K562 (cell line): ENCODE data around the gene RGS3.

ENCODE experiments used
- CAMTA2 ChIP-seq: fragments of 250-450 bp; sonication (Bioruptor Pico); conservative IDR thresholded peaks from 2 replicates; pipeline ENCODE4 v1.5.1; 2022
- CHD2 ChIP-seq: IDR thresholded peaks from 2 replicates; pipeline ENCODE4 v1.6.1; 2011; ENCODE audit warnings: low read depth, low read length
- EP300 ChIP-seq: IDR thresholded peaks from 2 replicates; pipeline ENCODE4 v1.6.1; 2012; ENCODE audit warnings: low read length, improper control_type of control experiment
- ESRRA ChIP-seq: fragments of 450-650 bp; IDR thresholded peaks from 2 replicates; pipeline ENCODE4 v1.6.1; 2014; ENCODE audit warnings: low read depth, mild to moderate bottlenecking, moderate library complexity, borderline replicate concordance
- JUND ChIP-seq, 2 experiments: IDR thresholded peaks; 2 replicates in 1 of 2; 3 replicates in 1 of 2; pipeline ENCODE4 v1.6.1; 2011; ENCODE audit warnings: borderline replicate concordance in 2 of 2, low read depth in 2 of 2, low read length in 2 of 2, improper control_type of control experiment in 1 of 2, missing biosample characterization in 1 of 2, missing genetic modification characterization in 1 of 2, missing genetic modification reagents in 1 of 2
- MYC ChIP-seq, 2 experiments: fragments of 250-450 bp in 1 of 2; sonication (Bioruptor Pico) in 1 of 2; IDR thresholded peaks; 2 replicates each; pipeline versions ENCODE4 v1.5.1 to v1.6.1; 2012 to 2021; ENCODE audit warnings: low read depth in 2 of 2, borderline replicate concordance in 1 of 2, improper control_type of control experiment in 1 of 2, low read length in 1 of 2, mild to moderate bottlenecking in 1 of 2, moderate library complexity in 1 of 2
- PRDM10 ChIP-seq: fragments of 450-650 bp; IDR thresholded peaks from 2 replicates; pipeline ENCODE4 v1.6.1; 2018; ENCODE audit not compliant: partially characterized antibody
- SIX5 ChIP-seq, 2 experiments: IDR thresholded peaks; 2 replicates each; pipeline ENCODE4 v1.6.1; 2011; ENCODE audit warnings: low read length in 2 of 2, borderline replicate concordance in 1 of 2, low read depth in 1 of 2, mild to moderate bottlenecking in 1 of 2, moderate library complexity in 1 of 2; ENCODE audit not compliant: insufficient read depth in 1 of 2
- TAF9B ChIP-seq: fragments of 450-650 bp; IDR thresholded peaks from 2 replicates; pipeline ENCODE4 v1.6.1; 2018; ENCODE audit warnings: mild to moderate bottlenecking; ENCODE audit not compliant: partially characterized antibody
- TCF7L2 ChIP-seq: fragments of 150-350 bp; IDR thresholded peaks from 2 replicates; pipeline ENCODE4 v1.6.1; 2016; ENCODE audit warnings: low read depth, mild to moderate bottlenecking, low read length, moderate library complexity
- ZNF551 ChIP-seq: fragments of 250-450 bp; sonication (Bioruptor Pico); IDR thresholded peaks from 2 replicates; pipeline ENCODE4 v1.5.0; 2021; ENCODE audit warnings: mild to moderate bottlenecking, moderate library complexity

- TF ChIP-seq SIX5 (IDR thresholded peaks at IDR 0.05; ENCODE audit: borderline replicate concordance in 1 of 2, insufficient read depth in 1 of 2, low read depth in 1 of 2, low read length in 2 of 2) (no peak), CAMTA2 (no peak), CHD2 (no peak), EP300 (no peak), TCF7L2 (no peak), TAF9B (no peak), ESRRA (no peak), ZNF551 (CRISPR knock-in tag) (no peak), JUND (IDR thresholded peaks at IDR 0.05; ENCODE audit: borderline replicate concordance, low read depth, low read length) (no peak), JUND (tag; IDR thresholded peaks at IDR 0.05; ENCODE audit: borderline replicate concordance, low read depth, low read length) (no peak), PRDM10 (no peak), MYC (IDR thresholded peaks at IDR 0.05; ENCODE audit: low read depth, low read length) (no peak), MYC (CRISPR knock-in tag; IDR thresholded peaks at IDR 0.05; ENCODE audit: borderline replicate concordance, low read depth) (no peak)
These were observed 70.1 kb downstream of the RGS3 start for GRCh38 chr9:113533335-113534225.
